Panc1 (cell line): ENCODE measurements around the gene SYCP2.

Experiments used
- TF ChIP-seq, protein P1 (sequence below): fragments of 450-650 bp; IDR thresholded peaks from 2 replicates; pipeline ENCODE4 v1.5.1; 2017; ENCODE audit warnings: mild to moderate bottlenecking
- TF ChIP-seq, protein P2 (sequence below), 2 experiments: IDR thresholded peaks; 2 replicates each; pipeline ENCODE4 v1.6.1; 2011 to 2012; ENCODE audit warnings: low read depth in 2 of 2, control low read depth in 1 of 2, low read length in 1 of 2, mild to moderate bottlenecking in 1 of 2, moderate library complexity in 1 of 2; ENCODE audit not compliant: insufficient read depth in 1 of 2

DNA sequence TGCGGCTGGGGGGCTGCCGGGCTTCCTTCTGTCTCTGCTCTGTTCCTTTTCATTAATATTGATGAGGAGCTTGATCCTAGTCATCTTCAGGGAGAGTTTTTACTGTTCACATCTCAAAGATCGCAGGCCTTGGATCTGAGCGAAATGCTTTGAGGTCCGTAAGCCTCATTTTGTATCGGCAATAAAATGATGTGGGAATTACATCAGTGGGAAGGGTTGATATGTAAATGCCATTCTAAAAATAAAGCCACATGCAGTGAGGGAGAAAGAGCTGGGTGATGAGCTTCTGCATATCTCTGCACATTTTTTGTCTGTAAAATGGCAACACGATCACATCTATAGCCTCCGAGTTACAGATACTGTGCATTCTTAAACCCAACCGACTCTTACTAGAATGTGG is 49.6 kb upstream of the SYCP2 start:
- TF ChIP-seq, protein P1, sequence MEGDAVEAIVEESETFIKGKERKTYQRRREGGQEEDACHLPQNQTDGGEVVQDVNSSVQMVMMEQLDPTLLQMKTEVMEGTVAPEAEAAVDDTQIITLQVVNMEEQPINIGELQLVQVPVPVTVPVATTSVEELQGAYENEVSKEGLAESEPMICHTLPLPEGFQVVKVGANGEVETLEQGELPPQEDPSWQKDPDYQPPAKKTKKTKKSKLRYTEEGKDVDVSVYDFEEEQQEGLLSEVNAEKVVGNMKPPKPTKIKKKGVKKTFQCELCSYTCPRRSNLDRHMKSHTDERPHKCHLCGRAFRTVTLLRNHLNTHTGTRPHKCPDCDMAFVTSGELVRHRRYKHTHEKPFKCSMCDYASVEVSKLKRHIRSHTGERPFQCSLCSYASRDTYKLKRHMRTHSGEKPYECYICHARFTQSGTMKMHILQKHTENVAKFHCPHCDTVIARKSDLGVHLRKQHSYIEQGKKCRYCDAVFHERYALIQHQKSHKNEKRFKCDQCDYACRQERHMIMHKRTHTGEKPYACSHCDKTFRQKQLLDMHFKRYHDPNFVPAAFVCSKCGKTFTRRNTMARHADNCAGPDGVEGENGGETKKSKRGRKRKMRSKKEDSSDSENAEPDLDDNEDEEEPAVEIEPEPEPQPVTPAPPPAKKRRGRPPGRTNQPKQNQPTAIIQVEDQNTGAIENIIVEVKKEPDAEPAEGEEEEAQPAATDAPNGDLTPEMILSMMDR, result no peak
- TF ChIP-seq, protein P2, sequence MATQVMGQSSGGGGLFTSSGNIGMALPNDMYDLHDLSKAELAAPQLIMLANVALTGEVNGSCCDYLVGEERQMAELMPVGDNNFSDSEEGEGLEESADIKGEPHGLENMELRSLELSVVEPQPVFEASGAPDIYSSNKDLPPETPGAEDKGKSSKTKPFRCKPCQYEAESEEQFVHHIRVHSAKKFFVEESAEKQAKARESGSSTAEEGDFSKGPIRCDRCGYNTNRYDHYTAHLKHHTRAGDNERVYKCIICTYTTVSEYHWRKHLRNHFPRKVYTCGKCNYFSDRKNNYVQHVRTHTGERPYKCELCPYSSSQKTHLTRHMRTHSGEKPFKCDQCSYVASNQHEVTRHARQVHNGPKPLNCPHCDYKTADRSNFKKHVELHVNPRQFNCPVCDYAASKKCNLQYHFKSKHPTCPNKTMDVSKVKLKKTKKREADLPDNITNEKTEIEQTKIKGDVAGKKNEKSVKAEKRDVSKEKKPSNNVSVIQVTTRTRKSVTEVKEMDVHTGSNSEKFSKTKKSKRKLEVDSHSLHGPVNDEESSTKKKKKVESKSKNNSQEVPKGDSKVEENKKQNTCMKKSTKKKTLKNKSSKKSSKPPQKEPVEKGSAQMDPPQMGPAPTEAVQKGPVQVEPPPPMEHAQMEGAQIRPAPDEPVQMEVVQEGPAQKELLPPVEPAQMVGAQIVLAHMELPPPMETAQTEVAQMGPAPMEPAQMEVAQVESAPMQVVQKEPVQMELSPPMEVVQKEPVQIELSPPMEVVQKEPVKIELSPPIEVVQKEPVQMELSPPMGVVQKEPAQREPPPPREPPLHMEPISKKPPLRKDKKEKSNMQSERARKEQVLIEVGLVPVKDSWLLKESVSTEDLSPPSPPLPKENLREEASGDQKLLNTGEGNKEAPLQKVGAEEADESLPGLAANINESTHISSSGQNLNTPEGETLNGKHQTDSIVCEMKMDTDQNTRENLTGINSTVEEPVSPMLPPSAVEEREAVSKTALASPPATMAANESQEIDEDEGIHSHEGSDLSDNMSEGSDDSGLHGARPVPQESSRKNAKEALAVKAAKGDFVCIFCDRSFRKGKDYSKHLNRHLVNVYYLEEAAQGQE (IDR thresholded peaks at IDR 0.05; ENCODE audit: insufficient read depth in 1 of 2, low read depth in 2 of 2, low read length in 1 of 2), result no peak
